Esophagus squamous epithelium (tissue), 4 donors: ENCODE results near the gene PEX14.

Experiments used
- POLR2A ChIP-seq, 4 donors: fragments of 450-650 bp; IDR thresholded peaks; one replicate each; pipeline ENCODE4 v1.6.1; 2017; ENCODE audit warnings: antibody characterized with exemption in 4 of 4, mild to moderate bottlenecking in 4 of 4, moderate library complexity in 3 of 4
- TF ChIP-seq, protein P1 (sequence below), 6 experiments: fragments of 450-650 bp in 4 of 6; fragments of 200-600 bp in 2 of 6; sonication (generic) in 2 of 6; IDR thresholded peaks; one replicate each; pipeline ENCODE4 v1.5.1; 2016 to 2019; ENCODE audit warnings: antibody characterized with exemption in 6 of 6, mild to moderate bottlenecking in 4 of 6, moderate library complexity in 4 of 6

DNA sequence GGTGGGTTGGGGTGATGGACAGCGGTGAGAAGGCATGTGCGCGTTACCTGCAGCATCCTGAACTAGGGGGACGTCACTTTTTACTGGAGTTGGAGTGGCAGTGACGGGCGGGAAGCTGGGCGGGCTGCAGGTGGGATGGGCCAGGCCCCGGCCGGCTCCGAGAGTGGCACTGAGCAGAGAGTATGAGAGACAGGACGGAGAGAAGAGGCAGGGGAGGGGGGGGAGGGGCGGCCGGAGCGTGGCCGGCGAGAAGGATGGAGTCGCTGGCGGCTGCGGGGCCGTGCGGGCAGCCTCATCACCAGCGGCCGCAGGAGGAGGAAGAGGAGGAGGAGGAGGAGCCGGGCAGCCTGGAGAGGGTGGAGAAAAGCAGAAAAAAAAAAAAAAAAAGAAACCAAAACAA is 167.2 kb downstream of the PEX14 start:
- TF ChIP-seq, protein P1, sequence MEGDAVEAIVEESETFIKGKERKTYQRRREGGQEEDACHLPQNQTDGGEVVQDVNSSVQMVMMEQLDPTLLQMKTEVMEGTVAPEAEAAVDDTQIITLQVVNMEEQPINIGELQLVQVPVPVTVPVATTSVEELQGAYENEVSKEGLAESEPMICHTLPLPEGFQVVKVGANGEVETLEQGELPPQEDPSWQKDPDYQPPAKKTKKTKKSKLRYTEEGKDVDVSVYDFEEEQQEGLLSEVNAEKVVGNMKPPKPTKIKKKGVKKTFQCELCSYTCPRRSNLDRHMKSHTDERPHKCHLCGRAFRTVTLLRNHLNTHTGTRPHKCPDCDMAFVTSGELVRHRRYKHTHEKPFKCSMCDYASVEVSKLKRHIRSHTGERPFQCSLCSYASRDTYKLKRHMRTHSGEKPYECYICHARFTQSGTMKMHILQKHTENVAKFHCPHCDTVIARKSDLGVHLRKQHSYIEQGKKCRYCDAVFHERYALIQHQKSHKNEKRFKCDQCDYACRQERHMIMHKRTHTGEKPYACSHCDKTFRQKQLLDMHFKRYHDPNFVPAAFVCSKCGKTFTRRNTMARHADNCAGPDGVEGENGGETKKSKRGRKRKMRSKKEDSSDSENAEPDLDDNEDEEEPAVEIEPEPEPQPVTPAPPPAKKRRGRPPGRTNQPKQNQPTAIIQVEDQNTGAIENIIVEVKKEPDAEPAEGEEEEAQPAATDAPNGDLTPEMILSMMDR (IDR thresholded peaks at IDR 0.05): no peak
- no peak for TF ChIP-seq POLR2A (IDR thresholded peaks at IDR 0.05)
